Adrenal gland (tissue), 12 donors: ENCODE results near the gene FHDC1. TPM values are rescaled to one million over a fixed set of nuclear protein-coding genes. Genes with fewer than 3 reads are reported as not detected.

Experiments
- DNase-seq, 7 donors: peaks; one replicate each; pipeline ENCODE4 v3.0.0-alpha.2; 2019 to 2020
- H3K27ac ChIP-seq, 5 donors: fragments of 200-600 bp; sonication (generic) in 4 of 5; 1 replicate in 3 of 5; 2 replicates in 2 of 5; pipeline versions ENCODE4 v1.5.1 to v1.8.0; 2016 to 2020; ENCODE audit warnings: mild to moderate bottlenecking in 1 of 5
- H3K27me3 ChIP-seq: fragments of 200-600 bp; 2 replicates; pipeline ENCODE4 v1.8.0; 2021
- H3K36me3 ChIP-seq, 2 donors: fragments of 200-600 bp; replicated peaks in 1 of 2; 1 replicate in 1 of 2; 2 replicates in 1 of 2; pipeline versions ENCODE4 v1.5.1 to v1.8.0; 2018 to 2022
- H3K4me1 ChIP-seq, 2 donors: fragments of 200-600 bp; replicated peaks in 1 of 2; 1 replicate in 1 of 2; 2 replicates in 1 of 2; pipeline versions ENCODE4 v1.5.1 to v1.8.0; 2018 to 2021
- H3K4me3 ChIP-seq, 4 donors: fragments of 200-600 bp; sonication (generic) in 3 of 4; one replicate each; pipeline ENCODE4 v1.5.1; 2016 to 2018
- H3K9me3 ChIP-seq, 3 donors: fragments of 200-600 bp; sonication (generic) in 1 of 3; replicated peaks in 1 of 3; 1 replicate in 2 of 3; 2 replicates in 1 of 3; pipeline versions ENCODE4 v1.5.1 to v1.8.0; 2016 to 2021
- CTCF ChIP-seq, 6 experiments: fragments of 450-650 bp in 4 of 6; fragments of 200-600 bp in 2 of 6; sonication (generic) in 1 of 6; IDR thresholded peaks; 1 replicate in 5 of 6; 2 replicates in 1 of 6; pipeline versions ENCODE4 v1.5.1 to v1.8.0; 2016 to 2021; ENCODE audit warnings: antibody characterized with exemption in 6 of 6, mild to moderate bottlenecking in 2 of 6, moderate library complexity in 1 of 6
- POLR2A ChIP-seq, 2 donors: fragments of 450-650 bp; IDR thresholded peaks; one replicate each; pipeline ENCODE4 v1.6.1; 2017; ENCODE audit warnings: antibody characterized with exemption in 2 of 2, mild to moderate bottlenecking in 2 of 2, moderate library complexity in 1 of 2
- WGBS, 4 donors: extraction: QIAGEN DNeasy Blood & Tissue Kit in 2 of 4; methylation state at CpG; one replicate each; pipeline versions ENCODE4 v1.1.5 to v1.1.7; 2013 to 2017; 5-methylcytosine and 5-hydroxymethylcytosine counted together
- intact Hi-C, 2 donors: fragments of 100-400 bp; cut with DNase I; formaldehyde crosslinking; loops; one replicate each; pipeline versions ENCODE4 v1.14.1 to v1.15.0; 2022 to 2023
- polyA plus RNA-seq, 3 donors: library from polyadenylated mRNA; stranded (reverse); fragments of 200-250 nt in 2 of 3; fragments of 350-450 nt in 1 of 3; fragmentation: Illumina TruSeq in 1 of 3; extraction: RNeasy Lipid Tissue Mini Kit (QIAGEN cat#74804) in 1 of 3; gene quantifications; one replicate each; pipeline ENCODE4 v1.2.3, GENCODE V29; 2013 to 2014
- total RNA-seq, 9 donors: library from RNA; depleted of rRNA in 4 of 9; stranded (reverse); fragments of >200 nt in 4 of 9; fragments of 120-200 nt in 1 of 9; fragmentation: NEBNext Ultra II Directional in 1 of 9; extraction: Animal tissue kit (Norgen Biotek cat#: 25700) in 1 of 9; gene quantifications; one replicate each; pipeline versions ENCODE4 v1.1.0 to v1.2.4, GENCODE V29; 2013 to 2023
- donor health status: healthy with polysubstance abuse.
- donor health status: Bipolar disorder and iron deficiency.
- donor health status: DM: yes; HTN: yes; CAD: no.
- donor health status: DM: no; HTN: no; CAD: no.
- donor health status: DM: no; HTN: no; CAD: no.
- donor health status: DM: yes; HTN: yes; CAD: no.

The FHDC1 gene
- total and polyA plus RNA-seq, 12 donors, result 0.09 to 1.2 (median 0.36) TPM

GRCh38 chr4:153022241-153022715 is 86.2 kb downstream of the FHDC1 start:
- Histone ChIP-seq H3K27ac (no peak overlapping the region), H3K9me3 (no peaks in the 10 kb centered on the region), H3K4me1 (no peaks in the 10 kb centered on the region), H3K4me3 (no peak overlapping the region), H3K36me3 (no peaks in the 10 kb centered on the region), H3K27me3 (no peaks in the 10 kb centered on the region)
- intact Hi-C loops, result no loop called here
- WGBS, 4 donors, result 89 to 97% (median 90%) methylated on average over 5 to 12 of the region's 12 CpGs
- DNase-seq, result no peak
- no peak for TF ChIP-seq CTCF (IDR thresholded peaks at IDR 0.05)

- Histone ChIP-seq H3K36me3 (no peaks in the 10 kb centered on the region), H3K27ac (no peak overlapping the region), H3K4me1 (no peaks in the 10 kb centered on the region), H3K4me3 (no peak overlapping the region), H3K27me3 (no peaks in the 10 kb centered on the region), H3K9me3 (no peaks in the 10 kb centered on the region)
- no peak for DNase-seq
- 53 to 62% (median 58%) methylated on average over 3 of the region's 3 CpGs for WGBS, 4 donors
- no peak for TF ChIP-seq POLR2A (IDR thresholded peaks at IDR 0.05)
- no peak for TF ChIP-seq CTCF (IDR thresholded peaks at IDR 0.05)
- intact Hi-C loops, result no loop called here
These were observed 87.0 kb downstream of the FHDC1 start for GRCh38 chr4:153023139-153023538.

- DNase-seq, result no peak
- Histone ChIP-seq H3K36me3 (no peaks in the 10 kb centered on the region), H3K4me3 (no peak overlapping the region), H3K27me3 (no peaks in the 10 kb centered on the region), H3K27ac (no peak overlapping the region), H3K9me3 (no peaks in the 10 kb centered on the region), H3K4me1 (no peaks in the 10 kb centered on the region)
- TF ChIP-seq POLR2A (IDR thresholded peaks at IDR 0.05) (no peak), CTCF (IDR thresholded peaks at IDR 0.05) (no peak)
- WGBS, 4 donors, result 75 to 79% (median 77%) methylated on average over 13 to 17 of the region's 17 CpGs
- intact Hi-C loops, result no loop called here
These were observed 87.7 kb downstream of the FHDC1 start for GRCh38 chr4:153023692-153024394.

- no peak for DNase-seq
- Histone ChIP-seq H3K27me3 (no peaks in the 10 kb centered on the region), H3K4me3 (no peak overlapping the region), H3K4me1 (no peaks in the 10 kb centered on the region), H3K36me3 (no peaks in the 10 kb centered on the region), H3K27ac (no peak overlapping the region), H3K9me3 (no peaks in the 10 kb centered on the region)
- intact Hi-C loops, result no loop called here
- no peak for TF ChIP-seq CTCF (IDR thresholded peaks at IDR 0.05)
- no peak for TF ChIP-seq POLR2A (IDR thresholded peaks at IDR 0.05)
- 67 to 75% (median 73%) methylated on average over 6 of the region's 6 CpGs for WGBS, 4 donors
These were observed 88.3 kb downstream of the FHDC1 start for GRCh38 chr4:153024466-153024865.
